MM.1S (cell line): ENCODE results near the gene IRF1.

Source experiments
- CTCF ChIP-seq: fragments of 300-600 bp; sonication (generic); IDR thresholded peaks from 2 replicates; pipeline ENCODE4 v1.5.1; 2016; ENCODE audit warnings: antibody characterized with exemption, low read length, mixed read lengths
- EZH2phosphoT487 ChIP-seq: fragments of 300-600 bp; sonication (generic); IDR thresholded peaks from 2 replicates; pipeline ENCODE4 v1.6.1; 2018; ENCODE audit warnings: antibody characterized with exemption, low read length

- TF ChIP-seq CTCF (no peak), EZH2phosphoT487 (no peak)
Observed at GRCh38 chr5:132444841-132445639, 45.5 kb downstream of the IRF1 start.
